OCI-LY7 (cell line): ENCODE measurements around the gene CDH12. TPM values are rescaled to one million over a fixed set of nuclear protein-coding genes. Genes with fewer than 3 reads are reported as not detected.
"Not testable (repeated sequence)": the region's sequence is repeated elsewhere in the genome, so short reads cannot be mapped to it uniquely, and the experiment has no call there.

Experiments
- BruUV-seq: library from RNA; stranded (reverse); fragments of 400-500 nt; replicated peaks from 2 replicates; lab custom pipeline; 2021; lab: Mats Ljungman, UMichigan
- CTCF ChIA-PET: fragments of 300-600 bp; sonication (Branson Sonifier 250); formaldehyde crosslinking; loops from one replicate; lab custom pipeline; 2022; ENCODE audit warnings: antibody characterized with exemption; ENCODE audit not compliant: unreplicated experiment; lab: Charles Lee
- POLR2A ChIA-PET: fragments of 300-600 bp; sonication (Branson Sonifier 250); formaldehyde crosslinking; loops from one replicate; lab custom pipeline; 2022; ENCODE audit warnings: antibody characterized with exemption; lab: Charles Lee
- DNase-seq: peaks from one replicate; pipeline ENCODE4 v3.0.0-alpha.2; 2015; ENCODE audit warnings: low spot score
- H2AFZ ChIP-seq: fragments of 200-600 bp; sonication (generic), shearing (Covaris generic); 2 replicates; pipeline ENCODE4 v1.6.1; 2014; ENCODE audit warnings: mild to moderate bottlenecking, antibody characterized with exemption, low read length, moderate library complexity
- H3K27ac ChIP-seq: fragments of 200-600 bp; sonication (generic); 2 replicates; pipeline ENCODE4 v1.5.1; 2014; ENCODE audit warnings: mixed run types, low read depth, mild to moderate bottlenecking, moderate library complexity, low read length, inconsistent platforms; ENCODE audit not compliant: poor library complexity, severe bottlenecking
- H3K36me3 ChIP-seq: fragments of 200-600 bp; sonication (generic); 2 replicates; pipeline ENCODE4 v1.6.1; 2014; ENCODE audit warnings: mild to moderate bottlenecking, antibody characterized with exemption, low read length, moderate library complexity, mixed read lengths; ENCODE audit not compliant: insufficient read depth
- H3K4me1 ChIP-seq: fragments of 200-600 bp; sonication (generic); 2 replicates; pipeline ENCODE4 v1.5.1; 2014; ENCODE audit warnings: mild to moderate bottlenecking, low read length; ENCODE audit not compliant: insufficient read depth, poor library complexity, severe bottlenecking
- H3K4me2 ChIP-seq: fragments of 200-600 bp; sonication (generic); 2 replicates; pipeline ENCODE4 v1.6.1; 2014; ENCODE audit warnings: mild to moderate bottlenecking, low read length
- H3K4me3 ChIP-seq: fragments of 200-600 bp; sonication (generic); 2 replicates; pipeline ENCODE4 v1.5.1; 2014; ENCODE audit warnings: mild to moderate bottlenecking, low read depth, low read length; ENCODE audit not compliant: poor library complexity, severe bottlenecking
- H3K79me2 ChIP-seq: fragments of 200-600 bp; sonication (generic); 2 replicates; pipeline ENCODE4 v1.6.1; 2016; ENCODE audit warnings: low read depth, mild to moderate bottlenecking, low read length, moderate library complexity, mixed read lengths; ENCODE audit not compliant: insufficient read depth
- H3K9me2 ChIP-seq: fragments of 200-600 bp; sonication (generic); 2 replicates; pipeline ENCODE4 v1.6.1; 2016; ENCODE audit warnings: mild to moderate bottlenecking, low read length, mixed read lengths; ENCODE audit not compliant: insufficient read depth
- H3K9me3 ChIP-seq: fragments of 200-600 bp; sonication (generic); 2 replicates; pipeline ENCODE4 v1.6.1; 2014; ENCODE audit warnings: mild to moderate bottlenecking, mixed run types, low read length, mixed read lengths
- H4K20me1 ChIP-seq: fragments of 200-600 bp; sonication (generic); 2 replicates; pipeline ENCODE4 v1.6.1; 2014; ENCODE audit warnings: mild to moderate bottlenecking, antibody characterized with exemption, low read length, moderate library complexity, mixed read lengths; ENCODE audit not compliant: insufficient read depth
- EZH2phosphoT487 ChIP-seq: fragments of 200-600 bp; sonication (generic); IDR thresholded peaks from 2 replicates; pipeline ENCODE4 v1.6.1; 2018; ENCODE audit warnings: low read depth, borderline replicate concordance, mild to moderate bottlenecking, mixed run types, antibody characterized with exemption, low read length, moderate library complexity, mixed read lengths
- intact Hi-C: fragments of 100-400 bp; cut with micrococcal nuclease; formaldehyde crosslinking; loops from one replicate; pipeline ENCODE4 v1.10.0; 2022; ENCODE audit not compliant: unreplicated experiment
- total RNA-seq, 2 experiments: library from RNA; depleted of rRNA in 1 of 2; stranded (reverse); fragments of >200 nt in 1 of 2; shearing (Covaris generic) in 1 of 2; gene quantifications; 2 replicates each; pipeline ENCODE4 v1.2.3, GENCODE V29; 2014 to 2022
- TF ChIP-seq, protein P1 (sequence below): fragments of 200-600 bp; sonication (generic); conservative IDR thresholded peaks from 2 replicates; pipeline ENCODE4 v1.5.1; 2014; ENCODE audit warnings: mild to moderate bottlenecking, antibody characterized with exemption, low read length, moderate library complexity, mixed read lengths

Gene CDH12
- total RNA-seq, 2 experiments from 2014 or later: not detected

DNA sequence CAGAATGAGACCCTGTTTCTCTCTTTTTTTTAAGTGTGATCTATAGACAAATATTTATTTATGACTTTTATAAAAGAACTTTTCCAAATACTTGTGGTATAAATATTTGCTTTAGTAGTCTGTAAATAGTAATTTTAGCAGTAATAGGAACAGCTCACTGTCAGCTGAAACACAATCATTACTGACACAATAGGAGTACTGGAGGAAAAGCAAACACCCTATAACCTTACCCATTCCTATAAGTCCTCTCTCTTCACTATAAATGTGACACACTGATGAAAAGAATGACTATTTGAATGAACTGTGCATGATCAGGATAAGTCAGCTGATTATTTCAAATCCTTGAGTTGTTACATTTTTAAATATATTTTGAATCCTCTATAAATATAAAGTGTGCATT is 72.4 kb downstream of the CDH12 start:
- Histone ChIP-seq H3K79me2 (no peaks in the 10 kb centered on the region), H3K4me2 (no peak overlapping the region), H3K9me2 (no peaks in the 10 kb centered on the region), H2AFZ (no peak overlapping the region), H3K36me3 (no peaks in the 10 kb centered on the region), H4K20me1 (no peaks in the 10 kb centered on the region), H3K4me3 (no peak overlapping the region), H3K9me3 (peaks cover 8% of the 10 kb centered on the region; the same call in 1 of the 2 replicates), H3K27ac (no peak overlapping the region), H3K4me1 (no peaks in the 10 kb centered on the region)
- BruUV-seq: no TSS peak
- no peak for DNase-seq
- CTCF ChIA-PET: no interaction called here
- no peak for TF ChIP-seq EZH2phosphoT487
- TF ChIP-seq, protein P1, sequence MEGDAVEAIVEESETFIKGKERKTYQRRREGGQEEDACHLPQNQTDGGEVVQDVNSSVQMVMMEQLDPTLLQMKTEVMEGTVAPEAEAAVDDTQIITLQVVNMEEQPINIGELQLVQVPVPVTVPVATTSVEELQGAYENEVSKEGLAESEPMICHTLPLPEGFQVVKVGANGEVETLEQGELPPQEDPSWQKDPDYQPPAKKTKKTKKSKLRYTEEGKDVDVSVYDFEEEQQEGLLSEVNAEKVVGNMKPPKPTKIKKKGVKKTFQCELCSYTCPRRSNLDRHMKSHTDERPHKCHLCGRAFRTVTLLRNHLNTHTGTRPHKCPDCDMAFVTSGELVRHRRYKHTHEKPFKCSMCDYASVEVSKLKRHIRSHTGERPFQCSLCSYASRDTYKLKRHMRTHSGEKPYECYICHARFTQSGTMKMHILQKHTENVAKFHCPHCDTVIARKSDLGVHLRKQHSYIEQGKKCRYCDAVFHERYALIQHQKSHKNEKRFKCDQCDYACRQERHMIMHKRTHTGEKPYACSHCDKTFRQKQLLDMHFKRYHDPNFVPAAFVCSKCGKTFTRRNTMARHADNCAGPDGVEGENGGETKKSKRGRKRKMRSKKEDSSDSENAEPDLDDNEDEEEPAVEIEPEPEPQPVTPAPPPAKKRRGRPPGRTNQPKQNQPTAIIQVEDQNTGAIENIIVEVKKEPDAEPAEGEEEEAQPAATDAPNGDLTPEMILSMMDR: no peak
- POLR2A ChIA-PET: interaction anchor here (1.0 kb wide), 1 partner anchor 13 kb away, joined by 3 read pairs; no protein-coding TSS in a partner anchor
- intact Hi-C loops: no loop called here

DNA sequence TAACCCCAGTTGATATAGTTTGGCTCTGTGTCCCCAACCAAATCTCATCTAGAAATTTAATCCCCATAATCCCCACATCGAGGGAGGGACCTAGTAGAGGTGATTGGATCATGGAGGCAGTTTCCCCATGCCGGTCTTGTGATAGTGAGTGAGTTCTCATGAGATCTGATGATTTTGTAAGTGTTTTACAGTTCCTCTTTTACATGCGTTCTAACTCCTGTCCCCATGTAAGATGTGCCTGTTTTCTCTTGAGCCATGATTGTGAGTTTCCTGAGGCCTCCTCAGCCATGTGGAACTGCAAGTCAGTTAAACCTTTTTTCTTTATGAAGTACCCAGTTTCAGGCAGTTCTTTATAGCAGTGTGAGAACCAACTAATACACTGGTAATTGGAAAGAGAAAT is 73.6 kb downstream of the CDH12 start:
- Histone ChIP-seq H3K9me2 (no peaks in the 10 kb centered on the region), H3K4me1 (no peaks in the 10 kb centered on the region), H3K79me2 (no peaks in the 10 kb centered on the region), H4K20me1 (no peaks in the 10 kb centered on the region), H3K4me2 (no peak overlapping the region), H3K9me3 (0 out of 2 replicates have a peak, but pooled peaks cover 5% of the 10 kb centered on the region), H3K36me3 (no peaks in the 10 kb centered on the region), H3K4me3 (no peak overlapping the region), H3K27ac (no peak overlapping the region), H2AFZ (no peak overlapping the region)
- DNase-seq: no peak
- ChIA-PET POLR2A (interaction anchor here (0.5 kb wide), 1 partner anchor 1902 kb away, joined by 3 read pairs; no protein-coding TSS in a partner anchor), CTCF (no interaction called here)
- BruUV-seq: no TSS peak
- intact Hi-C loops: no loop called here
- TF ChIP-seq EZH2phosphoT487: no peak
- TF ChIP-seq, protein P1: no peak

DNA sequence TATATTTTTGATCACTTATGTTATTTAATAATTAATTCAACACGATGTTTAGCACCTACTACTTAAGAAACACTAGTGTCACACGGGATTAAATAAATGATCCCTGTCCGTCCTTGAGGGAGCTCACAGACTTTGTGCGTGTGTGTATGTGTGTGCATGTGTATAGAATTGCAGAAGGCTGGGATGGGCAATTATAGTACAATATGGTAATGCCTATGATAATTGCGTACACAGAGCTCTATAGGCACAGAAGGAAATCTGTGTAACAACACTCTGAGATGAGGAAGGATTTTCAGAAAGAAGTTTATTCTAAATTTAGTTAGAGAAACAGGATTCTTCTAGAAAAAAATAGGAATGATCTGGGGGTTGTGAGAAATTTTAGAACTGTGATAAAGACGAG is 76.9 kb downstream of the CDH12 start:
- no TSS peak for BruUV-seq
- Histone ChIP-seq H3K9me3 (no peaks in the 10 kb centered on the region), H3K4me1 (no peaks in the 10 kb centered on the region), H3K9me2 (no peaks in the 10 kb centered on the region), H3K79me2 (no peaks in the 10 kb centered on the region), H3K36me3 (no peaks in the 10 kb centered on the region), H4K20me1 (no peaks in the 10 kb centered on the region), H3K4me3 (no peak overlapping the region), H2AFZ (no peak overlapping the region), H3K4me2 (no peak overlapping the region), H3K27ac (no peak overlapping the region)
- ChIA-PET CTCF (no interaction called here), POLR2A (no interaction called here)
- intact Hi-C loops: no loop called here
- no peak for DNase-seq
- no peak for TF ChIP-seq EZH2phosphoT487
- TF ChIP-seq, protein P1: no peak

DNA sequence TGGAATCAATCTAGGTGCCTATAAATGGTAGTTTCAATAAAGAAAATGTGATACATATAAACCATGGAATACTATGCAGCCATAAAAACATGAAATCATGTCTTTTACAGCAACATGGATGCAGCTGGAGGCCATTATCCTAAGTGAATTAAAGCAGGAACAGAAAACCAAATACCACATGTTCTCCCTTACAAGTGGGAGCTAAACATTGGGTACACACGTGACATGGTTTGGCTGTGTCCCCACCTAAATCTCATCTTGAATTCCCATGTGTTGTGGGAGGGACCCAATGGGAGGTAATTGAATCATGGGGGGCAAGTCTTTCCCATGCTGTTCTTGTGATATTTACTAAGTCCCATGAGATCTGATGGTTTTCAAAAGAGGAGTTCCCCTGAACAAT is 78.9 kb downstream of the CDH12 start:
- H3K79me2 ChIP-seq, BruUV-seq, H2AFZ ChIP-seq, CTCF ChIA-PET, DNase-seq, H3K4me1 ChIP-seq, H3K36me3 ChIP-seq, H3K4me3 ChIP-seq, POLR2A ChIA-PET, H3K9me3 ChIP-seq, H3K27ac ChIP-seq, H3K4me2 ChIP-seq, H3K9me2 ChIP-seq, intact Hi-C loops, H4K20me1 ChIP-seq: not testable (repeated sequence)
